ENCODE measurements around the gene CD247.

- TF ChIP-seq, protein P1, sequence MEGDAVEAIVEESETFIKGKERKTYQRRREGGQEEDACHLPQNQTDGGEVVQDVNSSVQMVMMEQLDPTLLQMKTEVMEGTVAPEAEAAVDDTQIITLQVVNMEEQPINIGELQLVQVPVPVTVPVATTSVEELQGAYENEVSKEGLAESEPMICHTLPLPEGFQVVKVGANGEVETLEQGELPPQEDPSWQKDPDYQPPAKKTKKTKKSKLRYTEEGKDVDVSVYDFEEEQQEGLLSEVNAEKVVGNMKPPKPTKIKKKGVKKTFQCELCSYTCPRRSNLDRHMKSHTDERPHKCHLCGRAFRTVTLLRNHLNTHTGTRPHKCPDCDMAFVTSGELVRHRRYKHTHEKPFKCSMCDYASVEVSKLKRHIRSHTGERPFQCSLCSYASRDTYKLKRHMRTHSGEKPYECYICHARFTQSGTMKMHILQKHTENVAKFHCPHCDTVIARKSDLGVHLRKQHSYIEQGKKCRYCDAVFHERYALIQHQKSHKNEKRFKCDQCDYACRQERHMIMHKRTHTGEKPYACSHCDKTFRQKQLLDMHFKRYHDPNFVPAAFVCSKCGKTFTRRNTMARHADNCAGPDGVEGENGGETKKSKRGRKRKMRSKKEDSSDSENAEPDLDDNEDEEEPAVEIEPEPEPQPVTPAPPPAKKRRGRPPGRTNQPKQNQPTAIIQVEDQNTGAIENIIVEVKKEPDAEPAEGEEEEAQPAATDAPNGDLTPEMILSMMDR (conservative IDR thresholded peaks at IDR 0.05; ENCODE audit: low read depth, low read length) = no peak
- TF ChIP-seq EZH2 (IDR thresholded peaks at IDR 0.05; ENCODE audit: low read length, unreplicated experiment) = no peak
Measured at GRCh38 chr1:167418391-167418790, 99.9 kb downstream of the CD247 start.
